GM12872 (cell line): ENCODE results near the gene LRRC3.

Source experiments
- TF ChIP-seq, protein P1 (sequence below): IDR thresholded peaks from 3 replicates; pipeline ENCODE4 v1.5.1; 2011; ENCODE audit warnings: low read depth, mild to moderate bottlenecking, low read length, moderate library complexity; ENCODE audit not compliant: insufficient read depth

Gene LRRC3

DNA sequence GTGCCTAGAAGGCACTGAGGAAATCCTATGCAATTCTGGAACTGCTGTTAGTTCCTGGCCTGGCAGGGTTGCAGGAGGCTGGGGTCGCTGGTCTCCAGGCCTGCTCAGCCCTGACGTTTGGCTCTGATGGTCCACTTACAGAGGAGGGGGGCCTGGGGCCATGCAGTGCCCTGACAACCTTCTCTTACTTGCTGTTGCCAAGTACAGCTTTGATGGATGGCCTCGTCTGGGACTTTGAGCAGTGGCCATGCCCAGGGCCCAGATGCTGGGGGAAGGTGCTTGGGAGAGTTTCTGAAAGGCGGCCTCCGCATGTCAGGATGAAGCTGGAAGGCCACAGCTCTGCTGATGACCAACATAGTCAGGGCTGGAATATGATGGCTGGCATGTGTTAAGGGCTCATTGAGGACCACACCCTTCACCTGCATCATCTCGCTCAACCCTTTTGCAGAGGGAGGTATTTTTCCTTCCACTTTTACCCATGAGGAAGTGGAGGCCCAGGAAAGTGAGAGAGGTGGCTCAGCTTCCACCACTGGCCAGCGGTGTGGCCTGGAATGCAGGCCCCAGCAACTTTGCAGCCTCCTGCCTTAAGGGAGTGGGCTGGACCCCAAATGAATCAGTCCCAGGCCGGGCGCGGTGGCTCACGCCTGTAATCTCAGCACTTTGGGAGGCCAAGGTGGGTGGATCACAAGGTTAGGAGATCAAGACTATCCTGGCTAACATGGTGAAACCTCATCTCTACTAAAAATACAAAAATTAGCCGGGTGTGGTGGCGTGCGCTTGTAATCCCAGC, 34.7 kb upstream of the LRRC3 start:
- TF ChIP-seq, protein P1, sequence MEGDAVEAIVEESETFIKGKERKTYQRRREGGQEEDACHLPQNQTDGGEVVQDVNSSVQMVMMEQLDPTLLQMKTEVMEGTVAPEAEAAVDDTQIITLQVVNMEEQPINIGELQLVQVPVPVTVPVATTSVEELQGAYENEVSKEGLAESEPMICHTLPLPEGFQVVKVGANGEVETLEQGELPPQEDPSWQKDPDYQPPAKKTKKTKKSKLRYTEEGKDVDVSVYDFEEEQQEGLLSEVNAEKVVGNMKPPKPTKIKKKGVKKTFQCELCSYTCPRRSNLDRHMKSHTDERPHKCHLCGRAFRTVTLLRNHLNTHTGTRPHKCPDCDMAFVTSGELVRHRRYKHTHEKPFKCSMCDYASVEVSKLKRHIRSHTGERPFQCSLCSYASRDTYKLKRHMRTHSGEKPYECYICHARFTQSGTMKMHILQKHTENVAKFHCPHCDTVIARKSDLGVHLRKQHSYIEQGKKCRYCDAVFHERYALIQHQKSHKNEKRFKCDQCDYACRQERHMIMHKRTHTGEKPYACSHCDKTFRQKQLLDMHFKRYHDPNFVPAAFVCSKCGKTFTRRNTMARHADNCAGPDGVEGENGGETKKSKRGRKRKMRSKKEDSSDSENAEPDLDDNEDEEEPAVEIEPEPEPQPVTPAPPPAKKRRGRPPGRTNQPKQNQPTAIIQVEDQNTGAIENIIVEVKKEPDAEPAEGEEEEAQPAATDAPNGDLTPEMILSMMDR, result no peak

DNA sequence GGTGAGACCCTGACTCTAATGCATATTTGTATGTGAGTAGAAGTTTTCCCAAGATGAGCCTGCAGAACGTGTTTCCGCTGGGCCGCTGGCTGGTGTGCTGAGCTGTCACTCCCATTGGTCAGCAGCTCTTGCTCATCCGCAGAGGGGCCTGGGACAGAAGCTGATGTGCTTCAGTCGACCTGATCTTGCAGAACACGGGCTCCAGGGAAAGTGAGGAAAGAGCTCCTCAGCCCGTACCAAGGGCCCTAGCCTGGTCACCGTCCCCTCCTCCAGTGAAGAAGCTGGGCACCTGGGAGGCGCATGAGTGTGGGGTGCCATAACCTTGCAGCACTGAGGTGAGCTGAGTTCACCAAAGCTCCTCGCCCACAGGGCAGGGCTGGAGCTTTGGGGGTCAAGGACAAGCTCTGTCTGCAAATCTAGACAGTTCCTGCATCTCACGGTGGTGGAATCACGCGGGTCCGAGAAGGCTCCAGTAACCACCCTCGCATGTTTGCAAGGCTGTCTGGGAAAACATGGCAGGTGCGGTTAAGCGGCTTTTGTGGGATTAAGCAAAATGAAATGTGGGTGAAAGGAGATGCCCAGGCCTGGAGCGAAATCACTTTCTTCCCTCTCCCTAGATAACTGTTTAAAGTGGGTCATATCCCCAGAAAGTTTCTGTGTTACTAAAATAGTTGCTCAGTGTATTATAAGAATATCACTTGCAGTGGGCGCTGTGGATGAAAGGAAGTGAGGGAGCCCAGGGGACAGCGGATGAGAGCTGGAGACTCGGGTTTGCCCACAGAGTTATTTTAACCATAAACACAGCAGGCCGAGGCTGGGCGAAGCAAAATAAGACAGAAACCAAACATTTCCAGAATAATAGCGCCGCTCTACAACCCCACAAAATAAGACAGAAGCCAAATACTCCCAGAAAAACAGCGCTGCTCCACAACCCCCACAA, 33.1 kb upstream of the LRRC3 start:
- TF ChIP-seq, protein P1, result no peak

DNA sequence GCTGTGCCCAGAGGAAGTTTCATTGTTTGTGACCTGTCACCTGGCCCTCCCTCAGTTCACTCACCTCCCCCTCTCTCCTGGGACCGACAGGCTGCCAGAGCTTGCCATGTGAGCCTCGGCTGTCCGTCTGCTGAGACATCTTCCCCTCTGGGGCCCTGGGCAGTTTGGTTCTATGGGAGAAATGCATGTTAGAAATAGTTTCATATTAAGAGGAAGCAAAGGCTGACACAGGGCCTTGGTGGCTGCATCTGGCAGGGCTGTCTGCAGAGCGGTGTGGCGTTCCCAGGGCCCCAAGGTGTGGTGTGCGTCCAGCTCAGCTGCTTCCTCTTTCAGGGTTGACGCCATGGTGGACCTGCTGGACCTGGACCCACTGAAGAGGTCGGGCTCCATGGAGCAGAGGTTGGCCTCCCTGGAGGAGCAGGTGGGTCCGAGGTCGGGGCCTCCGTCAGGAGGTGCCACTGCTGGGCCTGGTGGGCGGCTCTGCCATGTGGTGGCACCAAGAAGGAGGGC, 31.9 kb upstream of the LRRC3 start:
- TF ChIP-seq, protein P1, result no peak

DNA sequence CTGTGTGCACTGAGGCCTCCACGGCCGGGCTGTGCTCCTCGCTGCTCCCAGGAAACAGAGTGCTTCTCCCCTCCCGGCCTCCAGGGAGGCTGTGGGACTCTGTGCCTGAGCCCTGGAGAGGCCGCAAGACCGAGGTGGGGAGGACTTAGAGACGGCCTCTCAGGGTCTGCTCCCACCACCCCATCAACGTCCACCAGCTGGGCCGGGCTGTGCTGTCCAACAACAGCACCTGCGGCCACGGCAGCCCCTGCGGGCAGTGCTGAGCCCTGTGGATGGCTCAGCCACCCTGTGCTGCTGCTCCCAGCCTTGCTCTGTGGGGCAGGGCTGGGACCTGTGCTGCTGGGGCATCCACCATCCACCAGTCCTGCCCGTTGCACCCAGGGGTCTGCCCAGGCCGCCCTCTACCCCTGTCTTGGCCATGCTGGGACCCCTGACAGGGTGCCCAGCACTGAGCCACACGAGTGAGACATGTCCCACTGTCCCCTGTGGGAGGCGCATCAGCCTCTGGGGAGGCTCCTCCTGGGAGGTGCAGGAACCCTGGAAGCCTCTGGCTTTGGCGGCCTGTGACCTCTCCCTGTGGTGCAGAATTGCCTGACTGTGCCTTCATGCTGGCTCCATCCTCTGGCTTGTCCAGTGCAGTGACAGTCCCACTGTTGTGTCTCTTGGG, 31.2 kb upstream of the LRRC3 start:
- TF ChIP-seq, protein P1, result no peak

DNA sequence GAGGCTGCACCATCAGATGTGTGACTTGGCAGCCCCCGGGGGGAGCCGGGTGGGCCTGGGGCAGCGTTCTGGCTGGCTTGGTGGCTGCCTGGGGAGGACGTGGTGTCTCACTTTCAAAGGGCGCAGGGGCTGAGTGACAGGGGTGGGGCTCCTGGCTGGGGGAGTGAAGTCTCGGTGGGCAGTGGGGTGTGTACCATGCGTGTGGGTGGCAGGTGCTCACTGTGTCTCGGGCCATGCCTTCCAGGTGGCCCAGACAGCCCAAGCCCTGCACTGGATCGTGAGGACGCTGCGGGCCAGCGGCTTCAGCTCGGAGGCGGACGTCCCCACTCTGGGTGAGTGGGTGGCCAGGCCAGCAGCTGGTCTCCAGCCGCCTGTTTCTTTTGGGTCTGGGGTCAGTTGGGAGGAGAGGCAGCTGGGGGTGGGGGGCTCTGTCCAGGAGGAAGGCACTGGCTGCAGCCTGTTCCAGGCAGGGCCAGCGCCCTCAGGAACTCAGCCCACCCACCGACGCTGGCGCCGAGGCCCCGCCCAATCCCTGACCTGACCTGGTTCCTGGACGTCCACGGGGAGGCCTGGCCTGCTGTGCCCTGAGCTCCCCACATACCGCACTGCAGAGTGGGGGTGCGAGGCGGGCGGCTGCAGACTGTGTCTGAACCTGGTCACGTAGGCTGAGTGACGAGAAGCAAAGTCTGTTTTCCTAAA, 30.6 kb upstream of the LRRC3 start:
- TF ChIP-seq, protein P1, result no peak

DNA sequence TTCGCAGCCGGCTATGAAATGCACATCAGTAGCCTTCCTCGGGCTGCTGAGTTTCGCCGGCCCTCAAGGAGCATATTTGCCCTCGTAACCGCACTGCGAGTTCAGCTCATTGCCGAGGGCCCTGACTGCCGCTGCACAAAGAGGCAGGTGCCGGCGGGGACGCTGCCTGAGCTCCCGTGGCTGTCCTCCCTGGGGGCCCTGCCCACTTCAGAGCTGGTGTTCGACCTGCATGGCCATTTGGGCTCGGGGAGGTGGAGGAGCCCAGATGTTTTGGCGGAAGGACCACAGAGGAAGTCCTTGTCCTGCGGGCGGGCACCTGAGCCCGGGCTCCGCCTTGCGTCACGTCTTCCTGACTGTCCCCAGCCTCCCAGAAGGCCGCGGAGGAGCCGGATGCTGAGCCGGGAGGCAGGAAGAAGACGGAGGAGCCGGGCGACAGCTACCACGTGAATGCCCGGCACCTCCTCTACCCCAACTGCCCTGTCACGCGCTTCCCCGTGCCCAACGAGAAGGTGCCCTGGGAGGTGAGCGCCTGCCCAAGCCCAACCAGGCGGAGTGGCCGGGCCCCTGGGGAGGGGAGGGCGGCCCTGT, 29.9 kb upstream of the LRRC3 start:
- TF ChIP-seq, protein P1, result no peak
